ENCODE data around the gene ARMH1.
"Not testable (repeated sequence)": the region's sequence is repeated elsewhere in the genome, so short reads cannot be mapped to it uniquely, and the experiment has no call there.

The ARMH1 gene

DNA sequence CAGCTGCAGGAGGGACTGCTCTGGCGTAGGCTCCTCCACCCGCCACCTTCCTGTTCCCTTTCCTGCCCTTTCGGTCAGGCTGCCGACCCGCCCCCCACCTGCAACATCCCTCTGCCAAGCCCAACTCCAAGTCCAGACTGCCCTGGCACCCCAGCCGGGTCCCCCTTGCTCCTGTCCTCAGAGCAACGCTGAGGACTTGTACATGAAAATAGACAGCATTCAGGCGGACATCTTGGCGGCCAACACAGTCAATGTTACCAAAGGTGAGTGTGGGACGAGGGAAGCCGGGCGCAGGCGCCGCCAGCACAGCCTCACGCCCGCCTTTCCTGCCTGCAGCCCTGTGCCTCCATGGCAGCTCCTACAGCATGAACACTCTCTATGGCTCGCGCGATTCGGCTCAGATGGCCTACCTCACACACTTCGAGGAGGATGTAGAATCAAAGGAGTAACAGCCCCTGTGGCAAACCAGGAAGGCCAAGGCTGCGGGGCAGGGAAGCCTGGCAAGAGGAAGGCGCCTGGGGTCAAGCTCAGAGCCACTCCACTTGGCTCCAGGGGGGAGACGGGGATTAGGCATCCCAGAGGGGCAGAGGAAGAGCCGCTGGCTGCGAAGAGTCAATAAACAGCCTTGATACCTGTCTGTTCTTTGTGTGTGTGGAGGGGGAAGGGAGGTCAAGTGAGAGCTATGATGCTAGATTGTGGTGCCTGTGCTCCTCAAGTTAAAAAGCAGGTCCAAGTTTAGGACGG, 50.6 kb downstream of the ARMH1 start:
- DNase-seq: no peak

- DNase-seq: peak; percentile 96 to 97
These were observed 56.4 kb downstream of the ARMH1 start, which contains the start of gene RNU5D-1 for GRCh38 chr1:44730741-44731512. TSS of gene RNU5D-1 (minus strand) at chr1:44731170.

DNA sequence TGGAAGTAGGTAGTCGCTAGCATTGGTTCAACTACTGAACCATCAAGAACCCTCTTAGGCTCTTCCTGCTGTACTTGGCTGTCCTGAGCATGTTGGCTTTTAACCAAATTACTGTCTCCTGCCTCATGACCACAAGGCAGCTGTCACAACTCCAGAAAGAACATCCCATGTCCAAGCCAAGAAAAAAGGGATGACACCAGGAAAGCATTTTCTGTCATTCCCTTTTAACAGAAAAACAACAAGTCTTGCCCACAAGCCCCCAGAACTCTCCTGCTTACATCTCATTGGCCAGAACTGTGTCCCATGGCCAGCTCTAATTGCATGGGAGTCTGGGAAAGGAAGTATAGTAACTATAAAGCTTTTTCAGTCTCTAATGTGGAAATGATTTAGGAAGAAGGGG, 58.9 kb downstream of the ARMH1 start:
- no peak for DNase-seq

GRCh38 chr1:44733784-44734183, 59.3 kb downstream of the ARMH1 start:
- DNase-seq: no peak

GRCh38 chr1:44735992-44736391, 61.5 kb downstream of the ARMH1 start:
- DNase-seq: no peak

GRCh38 chr1:44738953-44739306, 64.4 kb downstream of the ARMH1 start:
- not testable (repeated sequence) for DNase-seq

DNA sequence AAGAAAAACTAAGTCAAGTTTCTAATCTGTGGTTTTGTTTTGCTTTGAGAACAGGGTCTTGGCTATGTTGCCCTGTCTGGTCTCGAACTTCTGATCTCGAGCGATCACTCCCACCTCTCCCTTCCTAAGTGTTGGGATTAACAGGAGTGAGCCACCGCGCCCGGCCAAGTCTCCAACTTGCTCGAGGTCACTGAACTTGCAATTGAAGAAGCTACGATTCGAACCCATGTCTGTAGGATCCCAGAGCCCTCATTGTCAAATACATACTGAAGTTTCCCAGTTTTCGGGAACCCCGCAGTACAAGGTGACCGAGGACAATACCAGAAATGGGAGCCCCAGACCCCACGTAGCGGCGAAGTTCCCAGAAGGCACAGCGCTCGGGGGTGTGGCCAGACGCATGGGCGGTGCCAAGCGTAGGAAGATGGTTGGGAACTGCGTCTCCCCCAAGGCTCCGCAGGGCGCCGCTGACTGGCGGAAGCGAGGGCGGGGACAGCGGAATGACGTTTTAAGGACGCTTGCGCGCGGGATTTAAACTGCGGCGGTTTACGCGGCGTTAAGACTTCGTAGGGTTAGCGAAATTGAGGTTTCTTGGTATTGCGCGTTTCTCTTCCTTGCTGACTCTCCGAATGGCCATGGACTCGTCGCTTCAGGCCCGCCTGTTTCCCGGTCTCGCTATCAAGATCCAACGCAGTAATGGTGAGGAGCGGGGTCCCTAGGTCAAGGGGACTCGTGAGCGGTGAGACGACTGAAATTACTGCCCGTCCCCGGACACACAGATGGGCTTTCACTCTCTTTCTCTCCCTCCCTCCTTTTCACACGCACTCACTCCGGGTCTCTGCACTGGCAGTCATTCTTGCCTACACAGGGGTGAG, 65.0 kb downstream of the ARMH1 start, which contains the start of gene KIF2C:
TSS of gene KIF2C (plus strand) at position 531 of the 872 bp plus-strand sequence. CDS start at position 627, 96 bp downstream.
- DNase-seq: peak; percentile 96

DNA sequence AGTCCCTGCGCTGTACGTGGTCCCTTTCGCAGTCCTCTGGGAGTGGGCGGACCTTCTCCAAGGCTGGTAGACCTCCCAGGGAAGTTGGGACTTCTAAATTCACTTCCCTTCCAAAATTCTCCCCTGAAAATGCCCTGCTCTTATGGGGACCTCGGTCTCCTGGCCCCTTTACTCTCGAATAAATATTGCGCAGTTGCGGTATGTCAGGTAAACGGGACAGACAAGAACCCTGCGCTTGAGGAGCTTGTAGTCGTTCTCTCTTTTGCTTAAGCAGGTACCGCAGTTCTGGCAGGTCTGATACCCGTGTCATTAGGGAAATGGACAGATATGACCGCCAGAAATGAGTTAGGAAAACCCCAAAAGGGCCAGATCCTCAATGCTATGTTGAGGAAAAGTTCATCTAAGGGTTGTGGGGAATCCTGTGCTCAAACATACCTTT, 65.7 kb downstream of the ARMH1 start:
- DNase-seq: no peak

GRCh38 chr1:44743211-44743610, 68.7 kb downstream of the ARMH1 start:
- DNase-seq: no peak

- DNase-seq: no peak
These were observed 73.4 kb downstream of the ARMH1 start for GRCh38 chr1:44747878-44748277.

DNA sequence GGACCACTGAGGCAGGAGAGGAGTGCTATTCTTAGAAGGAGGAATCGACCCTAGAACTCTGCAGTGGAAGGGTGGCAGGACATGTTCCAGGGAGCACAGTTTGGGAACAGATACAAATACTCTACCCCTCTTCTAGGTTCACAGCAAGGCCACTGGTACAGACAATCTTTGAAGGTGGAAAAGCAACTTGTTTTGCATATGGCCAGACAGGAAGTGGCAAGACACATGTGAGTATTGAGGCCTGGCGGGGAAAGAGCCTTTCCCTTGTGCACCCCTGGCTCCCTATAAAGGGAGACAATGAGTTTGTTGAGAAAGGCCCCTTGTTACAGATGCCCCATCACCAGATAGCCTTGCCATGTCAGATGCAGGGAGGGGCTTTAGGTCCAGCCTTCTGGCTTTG, 82.9 kb downstream of the ARMH1 start:
- no peak for DNase-seq

DNA sequence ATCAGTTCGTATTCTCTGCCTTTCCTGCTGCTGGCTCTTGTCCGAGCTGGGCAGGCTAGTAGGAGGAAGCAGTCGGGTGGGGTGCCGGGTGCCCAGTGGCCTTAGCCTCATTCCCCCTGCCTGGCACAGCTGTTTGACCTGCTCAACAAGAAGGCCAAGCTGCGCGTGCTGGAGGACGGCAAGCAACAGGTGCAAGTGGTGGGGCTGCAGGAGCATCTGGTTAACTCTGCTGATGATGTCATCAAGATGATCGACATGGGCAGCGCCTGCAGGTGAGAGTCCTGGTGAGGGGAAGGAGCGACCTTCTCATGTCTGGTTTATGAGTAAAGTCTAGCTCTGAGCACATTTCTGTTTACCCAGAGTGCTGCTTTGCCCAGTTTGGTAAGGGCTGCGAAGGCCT, 84.6 kb downstream of the ARMH1 start:
- no peak for DNase-seq

- DNase-seq: no peak
These were observed 86.4 kb downstream of the ARMH1 start for GRCh38 chr1:44760876-44761275.

DNA sequence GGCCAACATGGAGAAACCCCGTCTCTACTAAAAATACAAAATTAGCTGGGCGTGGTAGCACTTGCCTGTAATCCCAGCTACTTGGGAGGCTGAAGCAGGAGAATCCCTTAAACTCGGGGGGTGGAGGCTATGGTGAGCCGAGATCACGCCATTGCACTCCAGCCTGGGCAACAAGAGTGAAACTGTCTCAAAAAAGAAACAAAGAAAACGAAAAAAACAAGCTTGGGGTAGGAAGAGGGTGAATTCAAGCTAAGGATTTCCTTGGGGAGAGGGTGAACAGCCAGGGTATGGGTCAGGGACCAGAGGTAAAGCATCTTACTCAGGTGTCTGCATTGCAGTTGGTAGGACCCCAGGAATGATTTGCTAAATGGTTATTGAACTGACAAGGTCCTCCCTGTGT, 91.9 kb downstream of the ARMH1 start:
- not testable (repeated sequence) for DNase-seq
